PC-9 (cell line): ENCODE data around the gene PDE6B. TPM values are rescaled to one million over a fixed set of nuclear protein-coding genes. Genes with fewer than 3 reads are reported as not detected.

Experiments
- BruUV-seq: library from RNA; stranded (reverse); fragments of 400-500 nt; replicated peaks from 2 replicates; lab custom pipeline; 2021; lab: Mats Ljungman, UMichigan
- CTCF ChIA-PET: fragments of 300-600 bp; sonication (Branson Sonifier 250); formaldehyde crosslinking; loops from one replicate; lab custom pipeline; 2022; ENCODE audit warnings: antibody characterized with exemption; lab: Charles Lee
- POLR2A ChIA-PET: fragments of 300-600 bp; sonication (Branson Sonifier 250); formaldehyde crosslinking; loops from one replicate; lab custom pipeline; 2022; ENCODE audit warnings: antibody characterized with exemption; ENCODE audit not compliant: unreplicated experiment; lab: Charles Lee
- DNase-seq, 2 experiments: peaks; one replicate each; pipeline versions ENCODE4 v3.0.0 to v3.0.0-alpha.2; 2015 to 2022; ENCODE audit warnings: mixed read lengths in 1 of 2
- H2AFZ ChIP-seq: fragments of 200-600 bp; sonication (generic); 2 replicates; pipeline ENCODE4 v1.8.1; 2017; ENCODE audit warnings: antibody characterized with exemption
- H3F3A ChIP-seq: fragments of 200-600 bp; sonication (generic); 2 replicates; pipeline ENCODE4 v1.8.1; 2017; ENCODE audit warnings: antibody characterized with exemption, mild to moderate bottlenecking, low read depth; ENCODE audit not compliant: insufficient read depth
- H3K27ac ChIP-seq: fragments of 200-600 bp; sonication (generic); 2 replicates; pipeline ENCODE4 v1.6.1; 2016; ENCODE audit warnings: mixed run types
- H3K27me3 ChIP-seq: fragments of 200-600 bp; sonication (generic); 2 replicates; pipeline ENCODE4 v1.6.1; 2016; ENCODE audit warnings: low read depth, mixed run types; ENCODE audit not compliant: insufficient read depth
- H3K36me3 ChIP-seq: fragments of 200-600 bp; sonication (generic); 2 replicates; pipeline ENCODE4 v1.6.1; 2016; ENCODE audit warnings: low read depth, mixed run types
- H3K4me1 ChIP-seq: fragments of 200-600 bp; sonication (generic); replicated peaks from 2 replicates; pipeline ENCODE4 v1.6.1; 2016; ENCODE audit warnings: mixed run types; ENCODE audit not compliant: insufficient read depth
- H3K4me2 ChIP-seq: fragments of 200-600 bp; sonication (generic); 2 replicates; pipeline ENCODE4 v1.6.1; 2017; ENCODE audit warnings: mixed run types
- H3K4me3 ChIP-seq: fragments of 200-600 bp; sonication (generic); 2 replicates; pipeline ENCODE4 v1.6.1; 2016; ENCODE audit warnings: mixed run types
- H3K79me2 ChIP-seq: fragments of 200-600 bp; sonication (generic); 2 replicates; pipeline ENCODE4 v1.6.1; 2017; ENCODE audit warnings: low read depth, mixed run types
- H3K9me2 ChIP-seq: fragments of 200-600 bp; sonication (generic); 2 replicates; pipeline ENCODE4 v1.8.1; 2017; ENCODE audit warnings: mild to moderate bottlenecking; ENCODE audit not compliant: insufficient read depth
- H3K9me3 ChIP-seq: fragments of 200-600 bp; sonication (generic); 2 replicates; pipeline ENCODE4 v1.8.1; 2016; ENCODE audit warnings: low read depth; ENCODE audit not compliant: insufficient read depth
- H4K20me1 ChIP-seq: fragments of 200-600 bp; sonication (generic); 2 replicates; pipeline ENCODE4 v1.8.1; 2017; ENCODE audit not compliant: insufficient read depth
- EZH2 ChIP-seq: fragments of 200-600 bp; sonication (generic); IDR thresholded peaks from 2 replicates; pipeline ENCODE4 v1.8.0; 2017; ENCODE audit warnings: antibody characterized with exemption, low read depth
- intact Hi-C: fragments of 100-400 bp; cut with micrococcal nuclease; formaldehyde crosslinking; loops from one replicate; pipeline ENCODE4 v1.10.0; 2022; ENCODE audit not compliant: unreplicated experiment
- total RNA-seq: library from RNA; stranded (reverse); gene quantifications from 2 replicates; pipeline ENCODE4 v1.2.3, GENCODE V29; 2021
- TF ChIP-seq, protein P1 (sequence below): fragments of 200-600 bp; sonication (generic); conservative IDR thresholded peaks from 2 replicates; pipeline ENCODE4 v1.6.1; 2017; ENCODE audit warnings: mixed run types, antibody characterized with exemption, mild to moderate bottlenecking, moderate library complexity

The PDE6B gene
- total RNA-seq, 1 experiment from 2014 or later = 5.9 TPM

DNA sequence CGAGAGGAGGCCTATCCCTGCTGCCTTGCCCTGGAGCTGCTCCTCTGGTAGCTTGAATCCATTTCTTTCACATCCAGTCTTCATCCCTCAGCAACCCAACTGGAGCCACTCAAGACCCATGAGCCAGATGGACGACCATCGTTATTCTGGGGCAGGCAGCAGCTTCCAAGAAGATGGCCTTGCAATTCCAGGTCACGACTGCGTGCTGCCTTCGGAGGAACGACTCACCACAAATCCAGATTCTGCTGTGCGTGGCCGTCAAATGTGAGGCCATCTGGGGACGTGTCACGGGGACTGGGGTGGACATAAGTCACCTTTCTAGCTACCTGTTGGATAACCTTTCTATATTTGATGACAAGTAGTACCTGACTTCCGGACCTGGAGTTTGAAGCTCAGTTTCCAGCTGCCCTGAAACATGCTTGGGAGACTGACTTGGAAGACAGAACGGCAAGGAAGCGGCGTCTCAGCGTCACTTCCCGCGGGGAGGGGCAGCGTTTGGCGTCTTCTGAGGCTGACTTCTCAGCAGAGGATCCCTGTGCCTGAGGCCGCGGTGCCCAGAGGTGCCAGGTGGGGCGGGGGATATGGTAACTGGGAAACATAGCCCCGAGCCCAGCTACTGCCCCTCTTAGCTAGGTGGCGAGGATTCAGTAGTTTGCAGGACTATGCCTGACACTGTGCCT, 37.6 kb upstream of the PDE6B start:
- BruUV-seq = no TSS peak
- DNase-seq = no peak
- Histone ChIP-seq H2AFZ (no peak overlapping the region), H3K4me2 (no peak overlapping the region), H3K9me2 (no peaks in the 10 kb centered on the region; the same call in 1 of the 2 replicates), H3K4me1 (no peaks in the 10 kb centered on the region), H3K9me3 (peaks cover 6% of the 10 kb centered on the region; the same call in 1 of the 2 replicates), H4K20me1 (no peaks in the 10 kb centered on the region; the same call in 1 of the 2 replicates), H3K27ac (no peak overlapping the region), H3K27me3 (peaks cover 78% of the 10 kb centered on the region), H3K4me3 (no peak overlapping the region), H3K36me3 (no peaks in the 10 kb centered on the region), H3F3A (no peaks in the 10 kb centered on the region), H3K79me2 (no peaks in the 10 kb centered on the region)
- intact Hi-C loops = no loop called here
- ChIA-PET POLR2A (no interaction called here), CTCF (no interaction called here)
- TF ChIP-seq EZH2 = no peak
- TF ChIP-seq, protein P1, sequence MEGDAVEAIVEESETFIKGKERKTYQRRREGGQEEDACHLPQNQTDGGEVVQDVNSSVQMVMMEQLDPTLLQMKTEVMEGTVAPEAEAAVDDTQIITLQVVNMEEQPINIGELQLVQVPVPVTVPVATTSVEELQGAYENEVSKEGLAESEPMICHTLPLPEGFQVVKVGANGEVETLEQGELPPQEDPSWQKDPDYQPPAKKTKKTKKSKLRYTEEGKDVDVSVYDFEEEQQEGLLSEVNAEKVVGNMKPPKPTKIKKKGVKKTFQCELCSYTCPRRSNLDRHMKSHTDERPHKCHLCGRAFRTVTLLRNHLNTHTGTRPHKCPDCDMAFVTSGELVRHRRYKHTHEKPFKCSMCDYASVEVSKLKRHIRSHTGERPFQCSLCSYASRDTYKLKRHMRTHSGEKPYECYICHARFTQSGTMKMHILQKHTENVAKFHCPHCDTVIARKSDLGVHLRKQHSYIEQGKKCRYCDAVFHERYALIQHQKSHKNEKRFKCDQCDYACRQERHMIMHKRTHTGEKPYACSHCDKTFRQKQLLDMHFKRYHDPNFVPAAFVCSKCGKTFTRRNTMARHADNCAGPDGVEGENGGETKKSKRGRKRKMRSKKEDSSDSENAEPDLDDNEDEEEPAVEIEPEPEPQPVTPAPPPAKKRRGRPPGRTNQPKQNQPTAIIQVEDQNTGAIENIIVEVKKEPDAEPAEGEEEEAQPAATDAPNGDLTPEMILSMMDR = no peak

GRCh38 chr4:588351-588849, 37.0 kb upstream of the PDE6B start:
- Histone ChIP-seq H3K27me3 (peaks cover 84% of the 10 kb centered on the region), H3K79me2 (no peaks in the 10 kb centered on the region), H4K20me1 (no peaks in the 10 kb centered on the region; the same call in 1 of the 2 replicates), H3K9me2 (no peaks in the 10 kb centered on the region), H3K4me1 (no peaks in the 10 kb centered on the region), H2AFZ (no peak overlapping the region), H3K4me3 (no peak overlapping the region), H3K36me3 (no peaks in the 10 kb centered on the region), H3K27ac (no peak overlapping the region), H3K9me3 (peaks cover 2% of the 10 kb centered on the region; the same call in 1 of the 2 replicates), H3F3A (no peaks in the 10 kb centered on the region), H3K4me2 (no peak overlapping the region)
- POLR2A ChIA-PET = no interaction called here
- intact Hi-C loops = no loop called here
- CTCF ChIA-PET = no interaction called here
- BruUV-seq = no TSS peak
- no peak for DNase-seq
- no peak for TF ChIP-seq EZH2
- TF ChIP-seq, protein P1 = no peak

GRCh38 chr4:589219-589963, 36.0 kb upstream of the PDE6B start:
- TF ChIP-seq, protein P1 = no peak
- TF ChIP-seq EZH2 = no peak
- Histone ChIP-seq H4K20me1 (no peaks in the 10 kb centered on the region; the same call in 1 of the 2 replicates), H3K9me3 (no peaks in the 10 kb centered on the region), H3K27me3 (peaks cover 87% of the 10 kb centered on the region), H3K79me2 (no peaks in the 10 kb centered on the region), H3K9me2 (no peaks in the 10 kb centered on the region), H3K4me2 (no peak overlapping the region), H3K36me3 (no peaks in the 10 kb centered on the region), H3F3A (no peaks in the 10 kb centered on the region), H3K4me1 (no peaks in the 10 kb centered on the region), H3K27ac (no peak overlapping the region), H3K4me3 (no peak overlapping the region), H2AFZ (no peak overlapping the region)
- intact Hi-C loops = no loop called here
- no peak for DNase-seq
- BruUV-seq = no TSS peak
- POLR2A ChIA-PET = no interaction called here
- CTCF ChIA-PET = no interaction called here
